ENCODE measurements around the gene CBARP.

- TF ChIP-seq CTCF (IDR thresholded peaks at IDR 0.05; ENCODE audit: extremely low read depth in 1 of 2, insufficient read depth in 1 of 2, low read depth in 1 of 2, low read length in 2 of 2) (no peak), POLR2AphosphoS5 (IDR thresholded peaks at IDR 0.05; ENCODE audit: insufficient read depth, low read depth, low read length) (peak; percentile 77), POLR2A (IDR thresholded peaks at IDR 0.05; ENCODE audit: low read depth, low read length) (peak; percentile 21), MYC (IDR thresholded peaks at IDR 0.05; ENCODE audit: low read depth, low read length) (no peak)
Measured at GRCh38 chr19:1265615-1266128, 27.9 kb upstream of the CBARP start.
